Measurements from ENCODE around the gene EXOC4.

Gene EXOC4

DNA sequence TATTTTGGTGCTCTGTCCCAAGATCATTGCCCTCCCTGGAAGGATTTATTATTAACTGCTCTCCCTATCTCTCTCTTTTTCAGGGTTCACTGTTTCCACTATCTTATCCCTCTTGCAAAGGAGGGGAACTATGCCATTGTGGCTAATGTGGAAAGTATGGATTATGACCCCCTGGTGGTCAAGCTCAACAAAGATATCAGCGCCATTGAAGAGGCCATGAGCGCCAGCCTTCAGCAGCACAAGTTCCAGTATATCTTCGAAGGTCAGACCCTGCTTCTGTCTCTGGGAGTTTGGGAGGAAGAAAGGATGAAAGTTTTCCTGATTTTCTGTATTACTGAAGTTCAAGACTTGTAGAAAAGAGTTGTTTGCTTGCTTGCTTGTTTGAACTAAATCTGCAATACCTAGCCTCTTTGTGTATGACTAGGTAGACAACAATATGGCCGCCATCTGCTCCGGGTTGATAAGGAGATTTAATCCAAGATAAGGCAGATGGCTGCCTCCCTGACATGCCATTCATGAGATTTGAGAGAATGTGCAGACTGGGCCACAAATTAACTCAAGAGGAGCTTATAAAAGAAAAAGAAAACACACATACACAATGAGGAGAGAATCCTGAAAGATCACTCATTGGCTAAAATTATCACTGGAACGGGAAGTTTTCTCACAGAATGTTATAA is 752.1 kb downstream of the EXOC4 start:
- peaks cover 5% of the 10 kb centered on the region; the same call in 1 of the 2 replicates for H3K36me3 ChIP-seq (ENCODE audit: control insufficient read depth, insufficient read depth, low read length)
- H3K27ac ChIP-seq (ENCODE audit: low read depth, low read length), result no peak overlapping the region
- no peaks in the 10 kb centered on the region for H3K4me1 ChIP-seq (ENCODE audit: control insufficient read depth, insufficient read depth, low read length)
- no peaks in the 10 kb centered on the region for H3K9me3 ChIP-seq (ENCODE audit: control insufficient read depth, insufficient read depth, low read depth, low read length)
- H3K9ac ChIP-seq (ENCODE audit: low read length), result no peak overlapping the region
- H3K4me3 ChIP-seq (ENCODE audit: low read depth, low read length), result no peak overlapping the region
- H3K27me3 ChIP-seq (ENCODE audit: control insufficient read depth, insufficient read depth, low read length), result no peaks in the 10 kb centered on the region

DNA sequence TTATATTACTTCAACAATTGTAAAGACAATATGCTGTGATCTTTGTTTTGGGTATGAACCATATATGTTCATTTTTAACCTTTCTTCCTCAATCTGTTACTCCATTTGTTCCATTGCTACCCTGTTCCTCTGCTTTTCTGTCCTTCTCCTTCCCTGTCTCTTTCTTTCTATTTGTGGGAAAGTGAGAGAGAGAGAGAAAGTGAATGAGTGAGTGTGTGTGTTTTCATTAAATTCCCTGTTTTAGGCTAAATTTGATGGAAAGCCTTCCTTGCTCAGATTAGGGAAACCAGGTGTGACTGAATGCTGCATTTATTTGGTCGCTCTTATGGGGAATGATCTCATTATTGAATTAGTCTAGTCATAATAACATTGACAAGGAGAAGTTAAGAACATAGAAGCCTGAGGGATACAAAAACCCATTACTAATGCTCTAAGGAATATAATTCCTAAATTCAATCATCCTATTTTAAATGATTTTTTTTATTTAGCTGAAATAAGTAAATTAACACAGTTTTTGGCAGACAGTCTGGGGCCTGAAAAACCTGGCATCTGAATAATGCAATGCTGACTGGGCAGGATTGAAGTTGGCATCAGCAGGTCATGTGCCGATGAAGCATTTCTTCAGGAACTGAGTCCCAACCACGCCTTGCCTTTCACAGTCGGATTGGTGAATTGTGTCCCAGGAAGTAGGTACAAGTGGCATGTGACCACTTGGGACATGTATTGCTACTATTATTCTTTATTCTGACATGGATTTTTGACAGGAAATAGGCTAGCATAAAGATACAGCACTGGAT is 756.6 kb downstream of the EXOC4 start:
- Histone ChIP-seq H3K4me3 (ENCODE audit: low read depth, low read length) (no peak overlapping the region), H3K27ac (ENCODE audit: low read depth, low read length) (no peak overlapping the region), H3K36me3 (ENCODE audit: control insufficient read depth, insufficient read depth, low read length) (peaks cover 5% of the 10 kb centered on the region; the same call in 1 of the 2 replicates), H3K9me3 (ENCODE audit: control insufficient read depth, insufficient read depth, low read depth, low read length) (no peaks in the 10 kb centered on the region; the same call in 1 of the 2 replicates), H3K9ac (ENCODE audit: low read length) (no peak overlapping the region), H3K4me1 (ENCODE audit: control insufficient read depth, insufficient read depth, low read length) (no peaks in the 10 kb centered on the region), H3K27me3 (ENCODE audit: control insufficient read depth, insufficient read depth, low read length) (no peaks in the 10 kb centered on the region)

GRCh38 chr7:134013249-134013648 is 760.4 kb downstream of the EXOC4 start:
- H3K36me3 ChIP-seq (ENCODE audit: control insufficient read depth, insufficient read depth, low read length), result no peaks in the 10 kb centered on the region
- no peak overlapping the region for H3K9ac ChIP-seq (ENCODE audit: low read length)
- no peak overlapping the region for H3K4me3 ChIP-seq (ENCODE audit: low read depth, low read length)
- no peaks in the 10 kb centered on the region for H3K27me3 ChIP-seq (ENCODE audit: control insufficient read depth, insufficient read depth, low read length)
- H3K9me3 ChIP-seq (ENCODE audit: control insufficient read depth, insufficient read depth, low read depth, low read length), result no peaks in the 10 kb centered on the region; the same call in 1 of the 2 replicates
- H3K4me1 ChIP-seq (ENCODE audit: control insufficient read depth, insufficient read depth, low read length), result no peaks in the 10 kb centered on the region
- no peak overlapping the region for H3K27ac ChIP-seq (ENCODE audit: low read depth, low read length)

DNA sequence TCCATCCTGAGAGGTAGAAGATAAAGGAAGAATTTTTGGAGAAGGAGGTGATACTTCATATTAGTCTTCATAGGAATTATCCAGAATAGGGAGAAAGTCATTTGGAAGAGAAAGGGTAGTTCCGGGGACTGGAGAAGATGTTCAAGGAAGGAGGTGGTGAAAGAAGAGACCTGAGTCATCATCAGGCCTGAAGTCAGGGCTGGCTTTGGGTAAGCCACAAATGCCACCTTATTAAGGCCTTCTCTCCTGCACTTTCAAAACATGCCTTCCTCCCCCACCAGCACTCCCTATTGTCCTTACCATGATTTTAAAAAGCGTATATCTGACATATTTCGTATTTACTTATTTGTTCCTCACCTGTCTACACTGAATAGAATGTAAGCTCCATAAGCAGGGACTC is 762.1 kb downstream of the EXOC4 start:
- no peaks in the 10 kb centered on the region for H3K27me3 ChIP-seq (ENCODE audit: control insufficient read depth, insufficient read depth, low read length)
- no peaks in the 10 kb centered on the region; the same call in 1 of the 2 replicates for H3K9me3 ChIP-seq (ENCODE audit: control insufficient read depth, insufficient read depth, low read depth, low read length)
- H3K9ac ChIP-seq (ENCODE audit: low read length), result no peak overlapping the region
- H3K4me1 ChIP-seq (ENCODE audit: control insufficient read depth, insufficient read depth, low read length), result peaks cover 2% of the 10 kb centered on the region; the same call in 1 of the 2 replicates
- no peaks in the 10 kb centered on the region for H3K36me3 ChIP-seq (ENCODE audit: control insufficient read depth, insufficient read depth, low read length)
- no peak overlapping the region for H3K27ac ChIP-seq (ENCODE audit: low read depth, low read length)
- no peak overlapping the region for H3K4me3 ChIP-seq (ENCODE audit: low read depth, low read length)

- Histone ChIP-seq H3K27me3 (ENCODE audit: control insufficient read depth, insufficient read depth, low read length) (no peaks in the 10 kb centered on the region), H3K4me1 (ENCODE audit: control insufficient read depth, insufficient read depth, low read length) (peaks cover 5% of the 10 kb centered on the region; the same call in 1 of the 2 replicates), H3K36me3 (ENCODE audit: control insufficient read depth, insufficient read depth, low read length) (no peaks in the 10 kb centered on the region), H3K4me3 (ENCODE audit: low read depth, low read length) (no peak overlapping the region), H3K9me3 (ENCODE audit: control insufficient read depth, insufficient read depth, low read depth, low read length) (no peaks in the 10 kb centered on the region; the same call in 1 of the 2 replicates), H3K27ac (ENCODE audit: low read depth, low read length) (no peak overlapping the region), H3K9ac (ENCODE audit: low read length) (no peak overlapping the region)
These were observed 763.5 kb downstream of the EXOC4 start for GRCh38 chr7:134016223-134016941.

GRCh38 chr7:134016942-134017303 is 764.0 kb downstream of the EXOC4 start:
- Histone ChIP-seq H3K27ac (ENCODE audit: low read depth, low read length) (no peak overlapping the region), H3K36me3 (ENCODE audit: control insufficient read depth, insufficient read depth, low read length) (no peaks in the 10 kb centered on the region), H3K4me1 (ENCODE audit: control insufficient read depth, insufficient read depth, low read length) (peaks cover 5% of the 10 kb centered on the region; the same call in 1 of the 2 replicates), H3K27me3 (ENCODE audit: control insufficient read depth, insufficient read depth, low read length) (no peaks in the 10 kb centered on the region), H3K9ac (ENCODE audit: low read length) (no peak overlapping the region), H3K9me3 (ENCODE audit: control insufficient read depth, insufficient read depth, low read depth, low read length) (no peaks in the 10 kb centered on the region; the same call in 1 of the 2 replicates), H3K4me3 (ENCODE audit: low read depth, low read length) (no peak overlapping the region)

- H3K4me3 ChIP-seq (ENCODE audit: low read depth, low read length), result no peak overlapping the region
- H3K4me1 ChIP-seq (ENCODE audit: control insufficient read depth, insufficient read depth, low read length), result peaks cover 10% of the 10 kb centered on the region; the same call in 1 of the 2 replicates
- no peaks in the 10 kb centered on the region; the same call in 1 of the 2 replicates for H3K9me3 ChIP-seq (ENCODE audit: control insufficient read depth, insufficient read depth, low read depth, low read length)
- H3K36me3 ChIP-seq (ENCODE audit: control insufficient read depth, insufficient read depth, low read length), result no peaks in the 10 kb centered on the region
- no peak overlapping the region for H3K27ac ChIP-seq (ENCODE audit: low read depth, low read length)
- no peaks in the 10 kb centered on the region for H3K27me3 ChIP-seq (ENCODE audit: control insufficient read depth, insufficient read depth, low read length)
- no peak overlapping the region for H3K9ac ChIP-seq (ENCODE audit: low read length)
These were observed 765.4 kb downstream of the EXOC4 start for GRCh38 chr7:134018306-134018705.

GRCh38 chr7:134019251-134019650 is 766.4 kb downstream of the EXOC4 start:
- H3K4me1 ChIP-seq (ENCODE audit: control insufficient read depth, insufficient read depth, low read length), result peaks cover 10% of the 10 kb centered on the region; the same call in 1 of the 2 replicates
- no peaks in the 10 kb centered on the region for H3K36me3 ChIP-seq (ENCODE audit: control insufficient read depth, insufficient read depth, low read length)
- no peak overlapping the region for H3K4me3 ChIP-seq (ENCODE audit: low read depth, low read length)
- H3K27ac ChIP-seq (ENCODE audit: low read depth, low read length), result no peak overlapping the region
- H3K27me3 ChIP-seq (ENCODE audit: control insufficient read depth, insufficient read depth, low read length), result no peaks in the 10 kb centered on the region
- H3K9me3 ChIP-seq (ENCODE audit: control insufficient read depth, insufficient read depth, low read depth, low read length), result no peaks in the 10 kb centered on the region
- no peak overlapping the region for H3K9ac ChIP-seq (ENCODE audit: low read length)

GRCh38 chr7:134021836-134022235 is 769.0 kb downstream of the EXOC4 start:
- H3K4me3 ChIP-seq (ENCODE audit: low read depth, low read length), result no peak overlapping the region
- H3K9me3 ChIP-seq (ENCODE audit: control insufficient read depth, insufficient read depth, low read depth, low read length), result no peaks in the 10 kb centered on the region
- H3K27me3 ChIP-seq (ENCODE audit: control insufficient read depth, insufficient read depth, low read length), result no peaks in the 10 kb centered on the region
- no peak overlapping the region for H3K9ac ChIP-seq (ENCODE audit: low read length)
- peaks cover 10% of the 10 kb centered on the region; the same call in 1 of the 2 replicates for H3K4me1 ChIP-seq (ENCODE audit: control insufficient read depth, insufficient read depth, low read length)
- H3K27ac ChIP-seq (ENCODE audit: low read depth, low read length), result no peak overlapping the region
- H3K36me3 ChIP-seq (ENCODE audit: control insufficient read depth, insufficient read depth, low read length), result no peaks in the 10 kb centered on the region

DNA sequence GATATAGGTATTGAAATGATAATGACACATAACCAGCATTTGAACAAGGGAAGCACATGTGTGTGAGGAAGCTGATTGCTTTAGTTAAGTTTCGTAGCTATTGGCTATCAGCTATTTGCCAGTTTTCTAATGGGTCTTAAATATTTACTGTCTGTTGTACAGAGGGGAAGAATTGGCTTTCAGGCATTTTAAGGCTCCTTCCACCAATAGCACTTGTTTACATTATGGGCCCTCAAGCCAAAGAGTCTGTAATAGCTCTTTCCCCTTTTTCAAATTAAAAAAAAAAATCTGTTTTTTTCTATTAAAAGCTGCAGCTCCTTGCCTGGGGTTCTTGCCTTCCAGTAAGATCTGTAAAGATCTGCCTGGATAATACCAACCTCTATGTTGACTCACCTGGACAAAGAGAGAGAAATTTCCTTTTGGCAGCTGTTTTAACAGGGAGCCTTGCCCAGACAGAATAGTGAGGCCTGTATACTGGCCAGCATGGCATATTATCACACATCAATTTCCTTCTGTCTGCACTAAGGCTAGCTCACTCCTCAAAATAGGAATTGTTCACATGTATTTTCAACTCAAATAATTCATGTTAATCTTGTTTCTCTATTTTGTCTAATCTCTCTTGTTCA is 769.5 kb downstream of the EXOC4 start:
- Histone ChIP-seq H3K27me3 (ENCODE audit: control insufficient read depth, insufficient read depth, low read length) (no peaks in the 10 kb centered on the region), H3K4me3 (ENCODE audit: low read depth, low read length) (no peak overlapping the region), H3K4me1 (ENCODE audit: control insufficient read depth, insufficient read depth, low read length) (peaks cover 10% of the 10 kb centered on the region; the same call in 1 of the 2 replicates), H3K36me3 (ENCODE audit: control insufficient read depth, insufficient read depth, low read length) (no peaks in the 10 kb centered on the region), H3K9ac (ENCODE audit: low read length) (no peak overlapping the region), H3K9me3 (ENCODE audit: control insufficient read depth, insufficient read depth, low read depth, low read length) (no peaks in the 10 kb centered on the region), H3K27ac (ENCODE audit: low read depth, low read length) (no peak overlapping the region)

Data from HUES6 (cell line).